ENCODE data around the gene ZNF599.

The ZNF599 gene

DNA sequence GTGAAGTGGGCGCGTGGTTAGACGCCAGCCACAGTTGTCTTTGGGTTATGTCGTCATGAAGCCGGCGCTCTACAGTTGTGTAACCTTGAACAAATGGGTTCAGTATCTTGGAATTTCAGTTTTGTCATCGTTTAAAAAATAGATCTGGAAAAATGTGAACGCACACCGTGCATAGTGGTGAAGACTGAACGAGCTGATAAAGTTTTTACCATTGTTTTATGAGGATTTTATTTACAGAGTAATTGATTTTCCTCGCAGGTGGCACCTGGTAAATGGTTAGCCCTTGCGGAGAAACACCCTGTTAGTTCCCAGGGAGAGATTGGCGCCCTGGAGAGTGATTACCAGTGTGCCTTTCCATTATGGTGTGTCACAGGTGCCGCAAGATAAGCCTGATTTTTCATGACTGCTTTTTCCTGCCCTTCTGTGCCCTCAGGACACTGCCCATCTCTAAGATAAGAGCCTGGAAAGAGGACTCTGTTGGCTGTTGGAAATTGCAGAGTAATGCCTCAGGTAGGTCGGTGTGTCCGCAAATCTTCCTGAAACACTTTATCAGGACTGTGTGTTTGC is 38.4 kb downstream of the ZNF599 start:
- no peak for DNase-seq

DNA sequence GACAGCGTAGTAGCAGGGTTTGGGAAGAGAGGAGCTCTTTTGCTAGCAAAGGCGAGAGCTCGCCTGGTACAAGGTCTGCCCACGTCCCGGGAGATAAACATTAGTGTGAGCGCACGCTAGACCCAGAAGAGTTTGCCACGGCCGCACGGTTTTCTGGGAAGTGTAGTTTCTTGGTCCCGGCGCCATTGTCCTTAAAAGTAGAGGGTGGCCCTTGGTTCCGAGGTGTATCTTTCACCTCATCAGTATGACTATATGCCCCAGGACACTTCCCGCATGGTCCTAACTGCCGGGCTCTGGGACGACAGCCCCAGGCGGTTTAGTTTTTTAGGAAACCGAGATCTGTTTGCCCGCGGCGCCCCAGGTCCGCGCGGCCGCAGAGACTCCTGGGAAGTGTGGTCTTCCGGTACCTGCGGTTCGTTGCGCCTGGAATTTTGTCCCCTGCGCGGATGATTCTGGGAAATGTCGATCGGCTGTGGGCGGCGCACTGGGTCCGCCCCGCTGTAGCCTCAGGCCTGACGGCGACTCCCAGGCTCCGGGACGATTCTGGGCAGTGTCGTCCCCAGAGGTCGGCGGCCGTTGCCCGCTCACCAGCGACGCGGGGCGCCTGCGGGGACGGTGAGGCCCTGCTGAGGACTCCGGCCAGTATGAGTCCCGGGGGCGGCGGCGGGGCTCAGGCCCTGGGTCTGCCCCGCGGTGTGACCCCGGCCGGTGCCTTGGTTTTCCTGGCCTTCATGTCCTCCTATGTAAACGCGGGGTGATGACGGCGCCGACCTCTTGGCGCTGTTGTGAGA is 39.1 kb downstream of the ZNF599 start, which contains the start of gene ZNF181:
Gene ZNF181 (plus strand): TSS at position 498 of the 791 bp plus-strand sequence. CDS start 795 bp downstream, outside the sequence.
- peak; percentile 78 for DNase-seq

DNA sequence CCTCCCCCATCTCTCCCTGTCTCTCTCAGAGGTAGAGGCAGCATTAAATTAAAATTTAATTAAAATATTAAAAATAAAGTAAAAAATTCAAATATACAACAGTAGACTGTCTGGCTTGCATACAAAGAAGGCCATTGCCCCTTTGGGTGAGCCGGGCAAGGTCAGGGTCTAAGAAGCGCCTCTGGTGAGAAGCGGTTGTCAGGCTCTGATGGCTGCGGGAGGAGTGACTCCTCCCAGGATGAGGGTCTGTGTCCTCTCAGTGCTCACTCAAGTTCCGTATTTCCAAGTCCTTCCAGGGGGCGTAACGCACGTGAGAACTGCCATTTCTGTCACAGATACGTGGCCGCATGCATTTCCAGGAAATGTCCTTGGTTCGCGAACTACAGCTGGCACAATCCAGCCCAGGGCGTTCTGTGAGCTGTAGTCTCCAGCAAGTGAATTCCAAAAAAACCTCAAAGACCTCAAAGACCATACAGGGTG is 39.7 kb downstream of the ZNF599 start:
- no peak for DNase-seq

DNA sequence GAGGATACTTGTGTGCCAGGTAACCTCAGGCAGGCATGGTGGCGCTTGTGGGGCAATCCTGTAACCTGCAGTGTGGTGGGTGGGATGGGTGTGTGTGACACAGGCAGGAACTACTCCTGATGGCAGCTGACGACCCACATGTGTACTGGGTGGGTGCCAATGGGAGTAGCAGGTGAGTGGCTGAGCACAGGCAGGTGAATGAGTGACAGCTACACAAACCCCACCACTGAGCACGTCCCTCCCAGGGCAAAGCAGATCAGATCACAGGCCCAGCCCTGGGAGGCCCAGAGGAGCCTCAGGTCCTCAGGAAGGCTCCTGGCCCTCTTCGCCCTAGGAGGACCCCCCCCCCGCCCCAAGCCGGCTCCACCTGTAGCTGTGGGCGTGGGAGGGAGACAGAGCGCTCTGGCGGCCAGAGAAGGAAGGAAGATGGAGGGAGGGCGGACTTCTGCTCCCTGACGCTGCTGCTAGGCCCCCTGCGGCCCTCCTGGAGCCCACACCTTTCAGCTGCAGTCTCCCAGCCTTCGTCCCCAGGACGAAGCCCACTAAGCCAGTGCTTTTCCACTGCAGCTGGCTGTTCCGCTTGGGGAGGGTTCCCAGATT is 40.3 kb downstream of the ZNF599 start:
- no peak for DNase-seq

DNA sequence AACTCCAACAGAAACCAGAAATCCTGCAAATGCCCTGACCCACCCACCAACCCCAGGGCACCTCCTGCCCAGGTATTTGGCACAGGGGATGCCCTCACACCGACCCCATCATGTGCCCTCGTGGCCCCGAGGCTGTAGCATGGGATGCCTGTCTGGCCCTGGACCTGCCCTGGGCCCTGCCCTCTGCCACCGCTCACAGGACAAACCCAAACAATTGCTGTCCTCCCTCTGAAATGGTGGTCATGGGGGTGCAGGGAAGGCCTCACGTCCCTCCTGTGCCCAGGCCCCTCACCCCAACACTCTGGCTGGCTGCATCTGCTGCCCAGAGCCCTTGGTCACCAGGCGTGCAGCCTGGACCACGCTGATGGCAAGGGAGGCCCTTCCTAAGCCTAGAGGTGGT is 41.1 kb downstream of the ZNF599 start:
- DNase-seq, result no peak

DNA sequence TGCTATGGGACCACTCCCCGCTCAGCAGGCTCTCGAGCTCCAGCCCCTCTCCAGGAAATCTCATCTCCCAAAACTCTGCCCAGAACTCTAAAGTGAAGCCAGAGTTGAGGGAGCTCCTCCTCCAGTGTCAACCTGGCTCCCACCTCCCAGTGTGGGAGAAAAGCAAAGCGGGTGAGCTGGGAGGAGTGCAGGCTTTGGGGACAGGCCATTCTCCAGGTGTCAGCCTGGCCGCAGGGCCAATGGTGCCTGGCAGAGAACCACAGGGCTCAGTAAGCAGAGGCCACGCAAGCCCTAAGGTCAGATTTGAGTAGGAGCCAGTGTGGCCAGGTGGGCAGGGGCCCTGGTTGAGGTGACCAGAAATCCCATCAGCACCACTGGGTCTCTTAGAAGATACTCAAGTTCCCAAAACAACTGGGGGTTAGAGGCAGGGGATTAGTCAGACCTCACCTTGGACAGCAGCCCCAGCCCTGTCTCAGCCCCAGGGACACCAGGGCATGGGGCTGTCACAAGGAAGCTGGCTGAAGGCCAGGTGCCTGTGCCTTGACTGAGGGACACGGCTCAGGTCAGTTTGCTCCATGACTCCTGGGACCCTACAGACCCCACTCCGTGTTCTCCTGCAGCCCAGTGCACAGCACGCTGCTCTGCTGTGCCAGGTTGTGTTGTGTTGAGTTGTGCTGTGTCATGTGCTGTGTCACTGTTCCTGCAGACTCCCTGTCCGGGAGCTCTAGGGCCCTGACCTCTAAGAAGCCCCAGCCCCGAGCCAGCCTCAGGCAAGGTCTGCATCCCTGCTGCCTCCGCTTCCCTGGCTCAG is 41.8 kb downstream of the ZNF599 start:
- DNase-seq, result no peak

DNA sequence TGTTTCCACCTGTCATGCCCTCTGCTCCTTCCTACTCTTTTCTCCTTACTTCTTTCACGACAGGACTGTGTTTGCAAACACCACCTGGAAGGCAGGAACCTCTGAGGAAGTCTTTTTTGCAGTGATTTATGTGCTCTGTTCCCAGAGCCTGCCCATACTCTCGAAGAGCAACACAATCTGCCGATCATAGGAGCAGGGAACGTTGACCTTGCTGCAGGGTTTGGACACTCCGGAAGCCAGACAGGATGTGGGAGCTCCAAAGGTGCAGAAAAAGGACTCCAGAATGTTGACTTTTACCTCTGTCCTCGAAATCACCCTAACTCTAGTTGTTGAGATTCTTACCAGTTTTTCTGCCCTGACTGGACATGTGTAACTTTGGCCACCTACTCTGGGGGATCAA is 47.6 kb downstream of the ZNF599 start:
- no peak for DNase-seq

DNA sequence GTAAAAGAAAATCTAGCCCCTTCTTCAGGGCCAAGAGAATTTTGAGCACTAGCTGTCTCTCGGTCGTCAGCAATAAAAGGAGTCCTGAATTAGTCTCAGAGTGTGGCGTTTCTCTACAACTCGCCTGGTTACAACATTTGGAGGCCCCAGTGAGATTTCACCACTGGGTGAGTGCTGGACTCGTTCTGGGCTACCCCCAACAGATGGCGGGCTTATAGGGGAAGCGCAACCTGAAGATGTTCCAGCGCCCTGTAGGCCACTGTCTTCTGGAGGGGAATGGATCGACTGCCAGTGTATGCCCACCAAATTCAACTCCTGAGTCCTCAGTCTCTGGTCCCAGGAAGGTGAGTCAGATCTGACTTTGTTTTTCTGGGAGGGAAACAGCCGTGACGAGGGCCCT is 50.7 kb downstream of the ZNF599 start:
- no peak for DNase-seq

DNA sequence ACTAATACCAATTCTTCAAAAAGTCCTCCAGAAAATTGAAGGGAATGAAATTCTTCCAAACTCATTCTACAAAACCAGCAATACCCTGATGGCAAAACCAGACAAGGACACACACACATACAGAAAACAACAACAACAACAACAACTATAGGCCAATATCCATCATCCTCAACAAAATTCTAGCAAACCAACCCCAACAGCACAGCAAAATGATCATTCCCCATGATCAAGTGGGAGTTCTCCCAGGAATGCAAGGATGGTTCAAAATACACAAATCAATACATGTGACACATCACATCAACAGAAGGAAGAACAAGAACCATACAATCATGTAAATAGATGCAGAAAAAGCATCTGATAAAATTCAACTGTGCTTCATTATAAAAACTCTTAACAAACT is 57.7 kb downstream of the ZNF599 start:
- DNase-seq, result no peak

DNA sequence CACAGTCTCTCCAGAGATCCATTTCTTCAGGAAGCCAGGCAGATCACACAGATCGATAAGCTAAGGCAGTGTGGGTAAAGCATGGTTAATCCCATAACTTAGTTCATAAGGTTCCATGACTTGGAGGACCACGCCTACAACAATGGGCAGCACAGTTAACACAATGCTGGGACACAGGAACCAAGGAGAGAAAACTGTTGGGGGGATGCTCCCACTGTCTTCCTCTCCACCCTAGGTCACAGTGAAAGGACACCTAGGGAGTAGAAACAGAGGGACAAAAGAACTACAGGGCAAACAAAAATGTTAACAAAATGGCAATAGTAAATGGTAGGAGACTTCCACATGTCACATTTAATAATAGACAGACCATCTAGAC is 59.8 kb downstream of the ZNF599 start:
- DNase-seq, result no peak

DNA sequence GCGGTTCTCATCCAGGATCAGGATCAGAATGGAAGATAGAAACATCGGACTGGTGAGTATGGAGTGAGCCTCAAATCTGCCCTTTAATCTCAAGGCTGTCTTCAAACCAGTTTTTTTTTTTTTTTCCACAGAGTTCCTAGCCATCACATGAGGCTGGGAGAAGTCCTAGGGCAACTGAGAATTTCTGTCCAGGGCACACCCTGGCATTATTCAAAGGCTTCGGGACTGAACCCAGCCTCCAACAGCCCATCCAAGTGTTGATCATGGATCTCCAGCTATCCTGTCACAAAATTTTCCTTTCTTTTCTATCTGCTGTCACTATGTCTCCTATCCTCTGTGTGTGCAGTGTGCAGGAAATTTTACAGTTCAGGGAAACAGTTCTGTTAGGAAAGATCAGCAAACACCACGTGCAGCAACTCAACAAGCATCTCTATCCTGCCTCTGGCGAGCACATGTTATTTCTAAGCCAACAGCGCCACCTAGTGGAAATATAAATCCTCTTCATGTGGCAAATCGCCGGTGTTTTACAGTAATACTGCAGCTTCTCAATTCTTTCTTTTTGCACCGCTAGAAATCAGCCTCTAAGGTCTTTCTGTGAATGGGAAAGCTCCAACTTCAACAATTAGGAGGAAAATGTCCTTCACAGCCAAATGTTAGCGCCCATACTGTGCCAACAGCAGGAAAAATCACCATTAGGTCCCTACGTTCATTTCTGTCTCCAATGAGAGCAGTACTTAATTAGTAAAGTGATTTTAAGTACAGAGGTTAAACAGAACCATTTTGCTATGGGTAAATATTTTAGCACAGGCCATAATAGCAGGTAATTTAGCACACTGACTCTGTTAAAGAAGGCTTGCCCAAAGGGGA is 60.4 kb downstream of the ZNF599 start:
- no peak for DNase-seq

DNA sequence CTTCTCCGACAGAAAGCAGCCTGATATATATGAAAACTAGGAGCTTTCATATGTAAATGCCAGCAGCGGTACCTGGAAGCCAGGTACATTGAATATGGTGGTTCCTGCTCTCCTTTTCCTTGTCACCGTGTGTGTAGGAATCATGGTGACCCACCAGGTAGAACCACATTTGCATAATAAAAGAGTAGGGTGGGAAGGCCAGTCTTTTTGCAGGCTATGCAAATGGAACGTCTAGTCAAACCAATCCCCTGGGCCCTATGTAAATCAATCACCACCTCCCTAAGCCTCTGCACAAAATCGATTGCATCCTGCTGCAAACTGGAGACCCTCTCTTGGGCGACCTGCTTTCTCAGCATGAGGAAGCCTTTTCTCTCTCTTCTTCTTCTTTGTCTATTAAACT is 61.1 kb downstream of the ZNF599 start:
- DNase-seq, result no peak

All from activated T-cell treated with anti-CD3 and anti-CD28 coated beads, Interleukin-2, amount 50 U/mL, for 1 hour (primary cell).